NCI-H2196 treated with DMSO at 0.1 percent for 48 hours (cell line): ENCODE measurements around the gene XKRX.

Experiments used
- DNase-seq: peaks from one replicate; lab custom pipeline; 2025; ENCODE audit not compliant: unreplicated experiment; lab: John Stamatoyannopoulos, UW

The XKRX gene

GRCh38 chrX:100895365-100896075 lies 33.2 kb downstream of the XKRX start:
- no peak for DNase-seq

GRCh38 chrX:100883654-100884053 lies 45.1 kb downstream of the XKRX start:
- DNase-seq = no peak

- no peak for DNase-seq
These were observed 48.3 kb downstream of the XKRX start for GRCh38 chrX:100880368-100880767.

GRCh38 chrX:100874325-100874724 lies 54.4 kb downstream of the XKRX start, which contains the start of gene NOX1:
NOX1 (minus strand) TSS chrX:100874359; CDS start chrX:100874139, 220 bp downstream.
- DNase-seq = no peak

GRCh38 chrX:100871594-100872560 lies 56.8 kb downstream of the XKRX start:
- DNase-seq = no peak

- no peak for DNase-seq
These were observed 58.2 kb downstream of the XKRX start for GRCh38 chrX:100870527-100870926.

GRCh38 chrX:100868273-100868672 lies 60.4 kb downstream of the XKRX start:
- no peak for DNase-seq

- DNase-seq = no peak
These were observed 63.9 kb downstream of the XKRX start for GRCh38 chrX:100864657-100865391.
